H1 (cell line): Measurements from ENCODE around the gene GINS3. TPM values are rescaled to one million over a fixed set of nuclear protein-coding genes. Genes with fewer than 3 reads are reported as not detected.

Experiments used
- CTCF ChIA-PET: fragments of 300-600 bp; sonication (Branson Sonifier 250); formaldehyde crosslinking; loops from one replicate; lab custom pipeline; 2021; ENCODE audit not compliant: partially characterized antibody; lab: Charles Lee
- POLR2A ChIA-PET: fragments of 300-600 bp; sonication (Branson Sonifier 250); formaldehyde crosslinking; loops from one replicate; lab custom pipeline; 2021; ENCODE audit warnings: inconsistent platforms; ENCODE audit not compliant: partially characterized antibody; lab: Charles Lee
- DNase-seq, 2 experiments: peaks; one replicate each; pipeline versions ENCODE4 v3.0.0 to v3.0.0-alpha.2; 2010 to 2022; ENCODE audit warnings: low spot score in 2 of 2, low read depth in 1 of 2, mixed read lengths in 1 of 2
- FAIRE-seq: peaks from 2 replicates; lab custom pipeline; 2011; peaks lifted over from hg19 to GRCh38; lab: Jason Lieb, UNC
- H2AFZ ChIP-seq: 2 replicates; pipeline ENCODE4 v1.8.1; 2012; ENCODE audit warnings: low read length, inconsistent platforms
- H2AK5ac ChIP-seq: 2 replicates; pipeline ENCODE4 v1.6.1; 2013; ENCODE audit warnings: low read depth, low read length
- H2BK120ac ChIP-seq: replicated peaks from 2 replicates; pipeline ENCODE3; 2013; ENCODE audit warnings: low read depth, low read length, inconsistent platforms
- H2BK12ac ChIP-seq: 2 replicates; pipeline ENCODE4 v1.6.1; 2013; ENCODE audit warnings: low read depth, low read length
- H2BK15ac ChIP-seq: 2 replicates; pipeline ENCODE4 v1.6.1; 2013; ENCODE audit warnings: low read length
- H2BK20ac ChIP-seq: 2 replicates; pipeline ENCODE4 v1.6.1; 2013; ENCODE audit warnings: low read length
- H2BK5ac ChIP-seq: 2 replicates; pipeline ENCODE4 v1.6.1; 2013; ENCODE audit warnings: low read depth, low read length
- H3K14ac ChIP-seq: 2 replicates; pipeline ENCODE4 v1.6.1; 2013; ENCODE audit warnings: inconsistent platforms; ENCODE audit not compliant: insufficient read length
- H3K18ac ChIP-seq: 2 replicates; pipeline ENCODE4 v1.6.1; 2013; ENCODE audit warnings: low read length; ENCODE audit errors: extremely low read depth
- H3K23ac ChIP-seq: 2 replicates; pipeline ENCODE4 v1.6.1; 2013; ENCODE audit warnings: inconsistent platforms; ENCODE audit not compliant: insufficient read length
- H3K23me2 ChIP-seq: 2 replicates; pipeline ENCODE4 v1.6.1; 2013; ENCODE audit warnings: low read depth, low read length
- H3K27ac ChIP-seq: 2 replicates; pipeline ENCODE4 v1.6.1; 2011; ENCODE audit warnings: low read depth, low read length, inconsistent platforms
- H3K27me3 ChIP-seq, 4 experiments: replicated peaks in 1 of 4; 1 replicate in 1 of 4; 2 replicates in 3 of 4; pipeline versions ENCODE4 v1.6.1 to v1.8.1; 2011 to 2013; ENCODE audit warnings: low read length in 3 of 4, mild to moderate bottlenecking in 3 of 4, inconsistent platforms in 2 of 4, mixed read lengths in 2 of 4, moderate library complexity in 1 of 4; ENCODE audit not compliant: control insufficient read depth in 3 of 4, insufficient read depth in 3 of 4; ENCODE audit errors: extremely low read depth in 1 of 4
- H3K36me3 ChIP-seq, 4 experiments: 2 replicates each; pipeline versions ENCODE4 v1.6.1 to v1.8.1; 2011 to 2013; ENCODE audit warnings: mild to moderate bottlenecking in 4 of 4, low read length in 3 of 4, moderate library complexity in 2 of 4, control low read depth in 1 of 4, inconsistent platforms in 1 of 4; ENCODE audit not compliant: insufficient read depth in 4 of 4, control insufficient read depth in 2 of 4
- H3K4ac ChIP-seq: replicated peaks from 2 replicates; pipeline ENCODE3; 2013; ENCODE audit warnings: low read length, low read depth, mixed read lengths, inconsistent platforms; ENCODE audit not compliant: insufficient read length
- H3K4me1 ChIP-seq, 4 experiments: replicated peaks in 1 of 4; 1 replicate in 1 of 4; 2 replicates in 3 of 4; pipeline versions ENCODE4 v1.6.1 to v1.8.1; 2011 to 2013; ENCODE audit warnings: low read length in 3 of 4, inconsistent platforms in 2 of 4, mixed read lengths in 1 of 4; ENCODE audit not compliant: insufficient read depth in 4 of 4, control insufficient read depth in 3 of 4
- H3K4me2 ChIP-seq, 2 experiments: 2 replicates each; pipeline versions ENCODE4 v1.6.1 to v1.8.1; 2011 to 2013; ENCODE audit warnings: low read depth in 2 of 2, low read length in 2 of 2, control low read depth in 1 of 2, inconsistent platforms in 1 of 2, mild to moderate bottlenecking in 1 of 2; ENCODE audit not compliant: insufficient read depth in 1 of 2
- H3K4me3 ChIP-seq, 4 experiments: fragments of 200-600, 300-600 bp in 1 of 4; sonication (generic), shearing (Covaris generic), sonication (Bioruptor Twin) in 1 of 4; 2 replicates each; pipeline versions ENCODE4 v1.5.1 to v1.8.1; 2011 to 2016; ENCODE audit warnings: low read length in 4 of 4, low read depth in 3 of 4, control low read depth in 2 of 4, inconsistent platforms in 2 of 4, mild to moderate bottlenecking in 2 of 4, mixed read lengths in 1 of 4, moderate library complexity in 1 of 4; ENCODE audit not compliant: insufficient read depth in 2 of 4; ENCODE audit errors: extremely low read depth in 1 of 4
- H3K56ac ChIP-seq: replicated peaks from 2 replicates; pipeline ENCODE3; 2013; ENCODE audit warnings: low read depth, mild to moderate bottlenecking, mixed read lengths, low read length, inconsistent platforms; ENCODE audit not compliant: insufficient read length
- H3K79me1 ChIP-seq: 2 replicates; pipeline ENCODE4 v1.6.1; 2013; ENCODE audit warnings: low read depth, low read length, control low read depth
- H3K79me2 ChIP-seq, 2 experiments: 2 replicates each; pipeline versions ENCODE4 v1.6.1 to v1.8.1; 2012 to 2013; ENCODE audit warnings: low read length in 2 of 2, mild to moderate bottlenecking in 2 of 2, inconsistent platforms in 1 of 2; ENCODE audit not compliant: insufficient read depth in 2 of 2, control insufficient read depth in 1 of 2
- H3K9ac ChIP-seq, 4 experiments: replicated peaks in 1 of 4; 1 replicate in 1 of 4; 2 replicates in 3 of 4; pipeline versions ENCODE4 v1.6.1 to v1.8.1; 2011 to 2013; ENCODE audit warnings: low read depth in 3 of 4, low read length in 3 of 4, control low read depth in 2 of 4, mild to moderate bottlenecking in 2 of 4, moderate library complexity in 2 of 4, inconsistent platforms in 1 of 4; ENCODE audit errors: extremely low read depth in 1 of 4
- H3K9me3 ChIP-seq, 2 experiments: 2 replicates each; pipeline versions ENCODE4 v1.6.1 to v1.8.1; 2012 to 2013; ENCODE audit warnings: mild to moderate bottlenecking in 2 of 2, moderate library complexity in 2 of 2, control low read depth in 1 of 2, inconsistent platforms in 1 of 2, low read depth in 1 of 2, low read length in 1 of 2, mixed read lengths in 1 of 2; ENCODE audit not compliant: insufficient read depth in 2 of 2
- H4K20me1 ChIP-seq, 2 experiments: replicated peaks in 1 of 2; 2 replicates each; pipeline versions ENCODE3 to v1.8.1; 2011 to 2013; ENCODE audit warnings: inconsistent platforms in 2 of 2, low read length in 2 of 2, mild to moderate bottlenecking in 1 of 2; ENCODE audit not compliant: insufficient read depth in 2 of 2, control insufficient read depth in 1 of 2
- H4K5ac ChIP-seq: 2 replicates; pipeline ENCODE4 v1.6.1; 2013; ENCODE audit warnings: low read length, low read depth, mixed read lengths, inconsistent platforms; ENCODE audit not compliant: insufficient read length
- H4K8ac ChIP-seq: 2 replicates; pipeline ENCODE4 v1.8.0; 2013; ENCODE audit warnings: mild to moderate bottlenecking, moderate library complexity, low read length, inconsistent platforms; ENCODE audit not compliant: insufficient read depth; ENCODE audit errors: extremely low read depth
- H4K91ac ChIP-seq: replicated peaks from 2 replicates; pipeline ENCODE3; 2013; ENCODE audit warnings: low read length, mixed read lengths, inconsistent platforms; ENCODE audit not compliant: insufficient read length
- BCL11A ChIP-seq, 2 experiments: IDR thresholded peaks; one replicate each; pipeline ENCODE4 v1.6.1; 2011; ENCODE audit warnings: low read depth in 2 of 2, low read length in 2 of 2, mild to moderate bottlenecking in 2 of 2
- CHD1 ChIP-seq: IDR thresholded peaks from 2 replicates; pipeline ENCODE4 v1.6.1; 2012; ENCODE audit warnings: low read depth, low read length, improper control_type of control experiment
- CHD2 ChIP-seq: IDR thresholded peaks from 2 replicates; pipeline ENCODE4 v1.6.1; 2012; ENCODE audit warnings: low read length, improper control_type of control experiment
- NANOG ChIP-seq: IDR thresholded peaks from 2 replicates; pipeline ENCODE4 v1.6.1; 2011; ENCODE audit warnings: low read length, low read depth, mild to moderate bottlenecking, inconsistent platforms; ENCODE audit not compliant: insufficient read depth, poor library complexity, severe bottlenecking
- POLR2A ChIP-seq, 2 experiments: IDR thresholded peaks; 1 replicate in 1 of 2; 2 replicates in 1 of 2; pipeline ENCODE4 v1.6.1; 2011; ENCODE audit warnings: low read depth in 2 of 2, low read length in 2 of 2, mild to moderate bottlenecking in 2 of 2; ENCODE audit errors: control extremely low read depth in 1 of 2
- POLR2AphosphoS5 ChIP-seq: IDR thresholded peaks from 2 replicates; pipeline ENCODE4 v1.6.1; 2011; ENCODE audit warnings: low read depth, low read length
- RBBP5 ChIP-seq: IDR thresholded peaks from 2 replicates; pipeline ENCODE4 v1.7.1; 2012; ENCODE audit warnings: low read depth, mild to moderate bottlenecking, inconsistent platforms, low read length, moderate library complexity, borderline replicate concordance
- RXRA ChIP-seq: IDR thresholded peaks from 2 replicates; pipeline ENCODE4 v1.6.1; 2011; ENCODE audit warnings: low read depth, mild to moderate bottlenecking, low read length, moderate library complexity; ENCODE audit not compliant: insufficient read depth
- SAP30 ChIP-seq: fragments of 300-600 bp; sonication (generic); IDR thresholded peaks from 2 replicates; pipeline ENCODE4 v1.7.1; 2012; ENCODE audit warnings: low read length, moderate library complexity, mild to moderate bottlenecking, inconsistent platforms; ENCODE audit not compliant: insufficient read depth, insufficient replicate concordance
- SIN3A ChIP-seq, 2 experiments: IDR thresholded peaks in 1 of 2; conservative IDR thresholded peaks in 1 of 2; 2 replicates each; pipeline ENCODE4 v1.6.1; 2011 to 2012; ENCODE audit warnings: low read length in 2 of 2, improper control_type of control experiment in 1 of 2, low read depth in 1 of 2, mild to moderate bottlenecking in 1 of 2
- WGBS, 2 experiments: shearing (Covaris generic) in 1 of 2; methylation state at CpG; one replicate each; pipeline versions ENCODE4 v1.1.6 to v1.1.7; 2013 to 2015; ENCODE audit warnings: low lambda C conversion rate in 2 of 2, mixed read lengths in 2 of 2, inconsistent platforms in 1 of 2, low coverage in 1 of 2, missing lambda C conversion rate in 1 of 2; ENCODE audit not compliant: insufficient replicate concordance in 2 of 2, insufficient coverage in 1 of 2, insufficient read length in 1 of 2; ENCODE audit errors: extremely low coverage in 1 of 2, missing lambda C conversion rate in 1 of 2; 5-methylcytosine and 5-hydroxymethylcytosine counted together
- polyA plus RNA-seq, 7 experiments: library from polyadenylated mRNA; depleted of rRNA in 3 of 7; stranded (reverse) in 5 of 7; unstranded in 2 of 7; fragments of >200 nt in 5 of 7; fragments of 200-250 nt in 2 of 7; gene quantifications; 1 replicate in 5 of 7; 2 replicates in 1 of 7; 4 replicates in 1 of 7; pipeline versions ENCODE4 v1.2.1 to v1.2.3, GENCODE V29; 2011 to 2013; ENCODE audit warnings: missing spikeins in 2 of 7, mixed read lengths in 2 of 7
- total RNA-seq: library from RNA; stranded (reverse); fragmentation: NEBNext Ultra II Directional; extraction: Animal tissue kit (Norgen Biotek cat#: 25700); gene quantifications from 2 replicates; pipeline ENCODE4 v1.2.1, GENCODE V29; 2021

GINS3 gene
- total and polyA plus RNA-seq, 2 of the 8 experiments (the other 6 are each of a cell fraction or from before 2014, with no cell fraction given): 12.9 to 15.4 TPM

- H3K14ac ChIP-seq: no peak overlapping the region
- H2BK12ac ChIP-seq: no peak overlapping the region
- H3K23ac ChIP-seq: no peak overlapping the region
- no peak overlapping the region for H3K18ac ChIP-seq
- no peak overlapping the region for H3K56ac ChIP-seq
- H3K36me3 ChIP-seq: no peaks in the 10 kb centered on the region
- no peak for FAIRE-seq
- no peak overlapping the region for H2AK5ac ChIP-seq
- no peak overlapping the region for H3K4me2 ChIP-seq
- CTCF ChIA-PET: no interaction called here
- no peak overlapping the region for H2BK120ac ChIP-seq
- no peaks in the 10 kb centered on the region for H3K4me1 ChIP-seq
- 90% methylated on average over 4 of the region's 4 CpGs; no CpG with 5 or more reads in 1 of the 2 experiments for WGBS, 2 experiments
- H3K79me1 ChIP-seq: no peaks in the 10 kb centered on the region
- H3K4me3 ChIP-seq: no peak overlapping the region
- H3K79me2 ChIP-seq: no peaks in the 10 kb centered on the region
- no peak overlapping the region for H4K91ac ChIP-seq
- POLR2A ChIA-PET: no interaction called here
- no peak overlapping the region for H2BK20ac ChIP-seq
- no peaks in the 10 kb centered on the region for H4K20me1 ChIP-seq
- no peaks in the 10 kb centered on the region for H3K27me3 ChIP-seq
- H3K4ac ChIP-seq: no peak overlapping the region
- H4K8ac ChIP-seq: no peak overlapping the region
- no peak overlapping the region for H4K5ac ChIP-seq
- no peaks in the 10 kb centered on the region for H3K23me2 ChIP-seq
- H3K27ac ChIP-seq: no peak overlapping the region
- TF ChIP-seq SIN3A (conservative IDR thresholded peaks at IDR 0.05 in 1 of 2, IDR thresholded peaks at IDR 0.05 in 1 of 2; ENCODE audit: low read depth in 1 of 2, low read length in 2 of 2) (no peak), POLR2A (IDR thresholded peaks at IDR 0.05; ENCODE audit: control extremely low read depth in 1 of 2, low read depth in 2 of 2, low read length in 2 of 2) (no peak), CHD2 (no peak), NANOG (no peak), RXRA (no peak), CHD1 (no peak), RBBP5 (no peak), BCL11A (IDR thresholded peaks at IDR 0.05; ENCODE audit: low read depth in 2 of 2, low read length in 2 of 2) (no peak), POLR2AphosphoS5 (no peak), SAP30 (no peak)
- DNase-seq: no peak
- H2BK5ac ChIP-seq: no peak overlapping the region
- H3K9me3 ChIP-seq: no peaks in the 10 kb centered on the region
- H2BK15ac ChIP-seq: no peak overlapping the region
- H3K9ac ChIP-seq: no peak overlapping the region
- H2AFZ ChIP-seq: no peak overlapping the region
Observed at GRCh38 chr16:58379736-58380135, 12.5 kb upstream of the GINS3 start.
